Activated naive CD8-positive, alpha-beta T cell (primary cell): ENCODE results near the gene DNM3.

Experiments
- H3K27ac Mint-ChIP-seq: one replicate; pipeline ENCODE4 v1.8.0; 2021; ENCODE audit warnings: mixed read lengths
- H3K27me3 Mint-ChIP-seq: one replicate; pipeline ENCODE4 v1.8.0; 2021; ENCODE audit warnings: mixed read lengths
- H3K36me3 Mint-ChIP-seq: one replicate; pipeline ENCODE4 v1.8.0; 2021; ENCODE audit warnings: mixed read lengths
- H3K4me1 Mint-ChIP-seq: one replicate; pipeline ENCODE4 v1.8.0; 2021; ENCODE audit warnings: low read depth, mixed read lengths
- H3K4me3 Mint-ChIP-seq: one replicate; pipeline ENCODE4 v1.8.0; 2021; ENCODE audit warnings: mild to moderate bottlenecking, mixed read lengths
- H3K9me3 Mint-ChIP-seq: one replicate; pipeline ENCODE4 v1.8.0; 2021; ENCODE audit warnings: low read depth, mixed read lengths

The DNM3 gene

DNA sequence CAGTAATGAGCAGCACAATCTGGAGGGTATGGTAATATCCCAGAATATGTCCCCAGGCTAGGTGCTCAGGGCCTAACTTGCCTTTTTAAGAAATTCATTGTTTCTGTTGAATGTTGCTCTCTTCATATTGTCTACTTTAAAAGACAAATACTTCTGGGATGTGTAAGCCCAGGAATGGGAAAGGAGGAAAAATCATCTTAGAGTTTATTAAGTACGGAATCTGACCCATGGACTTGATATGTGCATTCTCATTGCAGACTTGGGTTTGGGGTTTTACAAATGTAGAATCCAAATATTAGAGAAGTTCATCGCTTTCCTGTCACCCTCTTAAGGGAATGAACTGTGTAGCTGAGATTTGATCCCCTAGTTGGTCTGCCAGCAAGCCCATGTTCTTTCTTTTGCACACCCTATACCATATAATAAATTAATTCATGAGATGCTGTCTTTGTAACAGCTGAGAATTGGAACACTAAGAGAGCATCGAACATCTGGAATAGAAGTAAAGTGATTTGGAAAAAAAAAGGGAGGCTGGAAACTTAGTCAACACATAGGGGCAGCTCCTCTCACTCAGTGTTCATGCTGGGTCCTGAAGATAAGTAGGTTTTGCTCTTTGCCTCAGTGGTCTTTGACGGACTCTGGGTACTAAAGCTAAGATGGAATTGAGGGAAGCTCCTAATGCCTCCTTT lies 343.4 kb downstream of the DNM3 start:
- peaks cover 39% of the 10 kb centered on the region for H3K4me1 Mint-ChIP-seq
- no peaks in the 10 kb centered on the region for H3K27me3 Mint-ChIP-seq
- peaks cover 3% of the 10 kb centered on the region for H3K36me3 Mint-ChIP-seq
- H3K9me3 Mint-ChIP-seq, result no peaks in the 10 kb centered on the region
- H3K27ac Mint-ChIP-seq, result no peak overlapping the region
- H3K4me3 Mint-ChIP-seq, result no peak overlapping the region

DNA sequence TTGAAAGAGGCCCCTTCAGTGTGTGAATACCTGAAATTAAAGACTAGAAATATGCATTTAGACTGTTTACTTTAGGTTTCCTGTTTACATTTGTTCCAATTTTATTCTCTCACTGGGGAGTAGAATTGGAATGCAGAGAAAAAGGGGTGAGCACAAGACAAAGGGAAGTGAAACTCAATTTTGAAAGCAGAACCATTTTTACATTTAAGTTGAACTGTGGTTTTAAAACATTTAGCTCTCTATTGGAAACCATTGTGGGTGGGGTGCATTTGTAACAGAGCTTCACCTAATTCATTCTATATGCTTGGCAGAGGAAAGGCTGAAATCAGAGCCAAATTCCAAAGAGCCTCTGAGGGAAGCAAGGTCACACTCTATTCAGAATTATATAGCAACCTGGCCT lies 343.9 kb downstream of the DNM3 start:
- no peak overlapping the region for H3K4me3 Mint-ChIP-seq
- no peak overlapping the region for H3K27ac Mint-ChIP-seq
- H3K36me3 Mint-ChIP-seq, result peaks cover 3% of the 10 kb centered on the region
- no peaks in the 10 kb centered on the region for H3K27me3 Mint-ChIP-seq
- no peaks in the 10 kb centered on the region for H3K9me3 Mint-ChIP-seq
- peaks cover 35% of the 10 kb centered on the region for H3K4me1 Mint-ChIP-seq

DNA sequence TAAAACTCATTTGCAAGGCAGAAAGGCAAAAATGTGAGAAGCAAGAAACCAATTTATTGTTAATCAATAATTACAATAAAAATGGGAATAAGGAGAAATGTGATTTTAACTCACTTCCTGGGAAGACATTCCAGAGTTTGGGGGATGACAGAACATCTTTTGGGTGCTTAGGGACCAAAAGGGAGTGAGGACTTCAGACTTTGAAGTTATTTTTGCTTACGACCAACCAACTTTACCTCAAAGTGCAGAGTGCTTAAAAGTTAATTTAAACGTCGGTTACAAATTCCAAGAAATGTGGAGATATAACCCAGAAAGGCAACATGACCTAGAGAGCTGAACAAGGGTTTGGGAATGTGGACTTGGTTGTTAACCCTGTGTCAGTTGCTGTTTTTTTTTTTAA lies 344.7 kb downstream of the DNM3 start:
- H3K9me3 Mint-ChIP-seq, result no peaks in the 10 kb centered on the region
- no peak overlapping the region for H3K27ac Mint-ChIP-seq
- no peaks in the 10 kb centered on the region for H3K27me3 Mint-ChIP-seq
- peaks cover 29% of the 10 kb centered on the region for H3K4me1 Mint-ChIP-seq
- peaks cover 3% of the 10 kb centered on the region for H3K36me3 Mint-ChIP-seq
- H3K4me3 Mint-ChIP-seq, result no peak overlapping the region

DNA sequence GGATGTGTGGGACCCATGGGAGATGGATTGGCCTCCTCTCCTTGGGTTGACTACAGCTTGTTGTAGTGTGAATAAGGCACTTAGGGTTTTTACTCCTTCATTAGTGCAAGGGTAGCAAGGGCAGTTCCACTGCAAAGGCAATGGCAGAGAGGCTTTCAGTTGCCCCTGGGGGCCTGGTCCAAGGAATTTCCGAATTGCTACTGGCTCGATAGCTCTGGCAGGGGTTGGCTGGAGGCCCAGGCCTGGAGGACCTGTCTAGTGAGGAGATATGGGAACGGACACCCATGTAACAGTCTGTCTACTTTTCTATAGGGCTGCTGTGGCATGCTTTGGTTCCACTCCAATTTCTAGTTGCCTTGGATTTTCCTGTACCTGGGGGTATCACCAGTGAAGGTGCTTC lies 360.3 kb downstream of the DNM3 start:
- no peak overlapping the region for H3K4me3 Mint-ChIP-seq
- H3K27ac Mint-ChIP-seq, result no peak overlapping the region
- peaks cover 14% of the 10 kb centered on the region for H3K9me3 Mint-ChIP-seq
- no peaks in the 10 kb centered on the region for H3K4me1 Mint-ChIP-seq
- H3K27me3 Mint-ChIP-seq, result no peaks in the 10 kb centered on the region
- peaks cover 33% of the 10 kb centered on the region for H3K36me3 Mint-ChIP-seq

DNA sequence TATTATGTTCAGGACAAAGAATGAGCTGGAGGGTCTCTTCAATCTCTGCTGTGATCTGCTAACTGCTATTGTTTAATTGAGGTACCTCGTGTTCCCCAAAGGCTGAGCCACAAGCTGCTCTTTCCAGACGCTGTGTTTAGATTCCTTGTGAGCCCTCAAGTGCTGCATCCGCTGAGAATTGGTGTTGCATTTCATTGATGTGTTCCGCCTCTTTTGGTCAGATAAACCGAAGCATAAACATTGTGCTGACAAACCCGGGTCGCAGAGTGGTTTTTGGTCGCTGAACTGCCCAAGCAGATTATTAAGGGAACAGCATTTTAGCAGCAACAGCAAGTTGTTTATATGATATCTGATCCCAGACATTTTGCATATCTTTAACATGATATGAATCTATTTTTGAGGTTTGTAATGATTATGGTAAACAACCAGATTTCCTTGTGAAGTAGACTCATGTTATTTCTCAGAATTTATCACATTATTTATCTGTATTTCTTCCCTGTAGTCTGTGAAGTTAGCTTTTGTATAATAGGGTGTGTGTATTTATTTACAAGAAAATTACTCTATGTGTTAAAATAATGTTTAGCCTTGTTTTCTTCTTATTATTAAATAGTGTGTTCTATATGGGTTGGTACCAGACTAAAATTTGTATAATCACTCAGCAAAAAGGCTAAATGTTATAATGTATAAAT lies 362.0 kb downstream of the DNM3 start:
- Mint-ChIP-seq H3K4me3 (no peak overlapping the region), H3K4me1 (no peaks in the 10 kb centered on the region), H3K27ac (no peak overlapping the region), H3K9me3 (peaks cover 14% of the 10 kb centered on the region), H3K27me3 (no peaks in the 10 kb centered on the region), H3K36me3 (peaks cover 24% of the 10 kb centered on the region)

DNA sequence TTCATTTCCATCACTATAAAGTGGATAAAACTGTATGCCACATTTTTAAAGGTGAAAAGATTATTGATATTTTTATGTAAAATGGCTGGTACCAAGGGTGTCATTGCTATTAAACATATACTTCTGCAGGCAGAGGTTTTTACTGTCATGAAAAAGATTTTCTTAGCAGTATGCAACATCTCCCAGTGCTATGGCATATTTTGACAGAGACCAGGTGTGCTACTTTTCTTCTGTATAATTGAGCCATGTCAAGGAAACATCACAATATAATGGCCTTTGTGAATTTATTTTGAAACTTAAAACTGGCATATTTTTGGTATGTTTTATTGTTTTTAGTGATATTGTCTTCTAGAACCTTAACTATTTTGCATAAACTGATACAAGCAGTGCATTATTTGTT lies 362.6 kb downstream of the DNM3 start:
- no peaks in the 10 kb centered on the region for H3K4me1 Mint-ChIP-seq
- peaks cover 9% of the 10 kb centered on the region for H3K9me3 Mint-ChIP-seq
- H3K27me3 Mint-ChIP-seq, result no peaks in the 10 kb centered on the region
- H3K36me3 Mint-ChIP-seq, result peaks cover 23% of the 10 kb centered on the region
- H3K27ac Mint-ChIP-seq, result no peak overlapping the region
- no peak overlapping the region for H3K4me3 Mint-ChIP-seq

DNA sequence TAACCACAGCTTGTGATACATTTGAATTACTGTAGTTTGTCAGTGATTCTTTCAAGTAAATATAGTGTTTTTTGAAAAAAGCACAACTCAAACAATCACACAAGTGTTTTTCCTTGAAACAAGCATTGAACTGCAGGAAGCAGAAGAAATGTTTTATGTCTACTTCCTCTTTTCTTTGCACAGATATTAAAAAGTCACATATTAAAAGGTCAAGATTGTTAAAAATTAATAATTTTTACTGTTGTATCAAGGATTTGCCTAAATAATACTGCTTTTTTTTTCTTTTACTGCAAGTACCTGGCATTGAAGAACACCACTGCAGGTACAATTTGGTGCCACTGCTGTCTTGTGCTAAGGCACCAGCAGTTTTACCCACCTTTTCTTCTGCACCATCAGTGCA lies 365.0 kb downstream of the DNM3 start:
- Mint-ChIP-seq H3K4me3 (no peak overlapping the region), H3K4me1 (no peaks in the 10 kb centered on the region), H3K9me3 (no peaks in the 10 kb centered on the region), H3K36me3 (peaks cover 9% of the 10 kb centered on the region), H3K27me3 (no peaks in the 10 kb centered on the region), H3K27ac (no peak overlapping the region)

DNA sequence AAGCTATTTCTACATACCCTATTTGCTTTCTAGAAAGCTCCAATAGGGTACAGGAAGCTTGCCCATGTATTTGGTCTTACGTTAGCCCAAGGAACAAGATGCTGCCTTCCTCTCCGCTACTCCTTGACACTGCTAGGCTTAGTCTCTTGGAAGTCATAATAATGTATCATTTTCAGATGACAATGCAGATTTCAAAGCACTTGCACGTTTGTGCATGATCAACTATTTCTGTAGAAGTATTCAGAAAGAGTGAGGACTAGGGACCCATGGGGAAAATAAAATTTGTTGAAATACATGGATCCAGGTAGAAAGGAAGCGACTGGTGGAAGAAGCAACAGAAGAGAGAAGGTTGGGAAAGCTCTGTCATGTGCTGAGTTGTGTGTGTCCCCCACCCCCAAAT lies 367.3 kb downstream of the DNM3 start:
- H3K4me1 Mint-ChIP-seq, result no peaks in the 10 kb centered on the region
- no peak overlapping the region for H3K4me3 Mint-ChIP-seq
- no peak overlapping the region for H3K27ac Mint-ChIP-seq
- H3K36me3 Mint-ChIP-seq, result peaks cover 6% of the 10 kb centered on the region
- H3K27me3 Mint-ChIP-seq, result no peaks in the 10 kb centered on the region
- no peaks in the 10 kb centered on the region for H3K9me3 Mint-ChIP-seq

DNA sequence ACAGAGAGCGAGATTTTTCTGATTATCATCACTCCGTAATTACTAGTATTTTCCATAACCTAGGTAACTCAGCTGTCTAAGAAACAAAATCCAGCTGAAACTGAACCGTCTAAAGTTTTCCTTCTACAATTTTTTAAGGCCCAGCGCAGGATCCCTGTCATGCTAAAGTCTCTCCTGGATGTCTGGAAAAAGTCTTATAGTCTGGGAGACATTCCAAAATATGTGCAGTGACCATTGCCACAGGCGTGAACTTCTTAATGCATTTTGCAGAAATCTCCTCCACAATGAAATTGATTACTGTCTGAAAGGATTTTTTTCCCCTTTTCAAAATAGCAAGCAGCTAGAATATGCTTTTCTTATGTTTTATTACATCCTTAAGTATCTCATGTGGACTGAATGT lies 369.9 kb downstream of the DNM3 start:
- Mint-ChIP-seq H3K27ac (no peak overlapping the region), H3K36me3 (peaks cover 6% of the 10 kb centered on the region), H3K4me1 (no peaks in the 10 kb centered on the region), H3K9me3 (no peaks in the 10 kb centered on the region), H3K4me3 (no peak overlapping the region), H3K27me3 (no peaks in the 10 kb centered on the region)

DNA sequence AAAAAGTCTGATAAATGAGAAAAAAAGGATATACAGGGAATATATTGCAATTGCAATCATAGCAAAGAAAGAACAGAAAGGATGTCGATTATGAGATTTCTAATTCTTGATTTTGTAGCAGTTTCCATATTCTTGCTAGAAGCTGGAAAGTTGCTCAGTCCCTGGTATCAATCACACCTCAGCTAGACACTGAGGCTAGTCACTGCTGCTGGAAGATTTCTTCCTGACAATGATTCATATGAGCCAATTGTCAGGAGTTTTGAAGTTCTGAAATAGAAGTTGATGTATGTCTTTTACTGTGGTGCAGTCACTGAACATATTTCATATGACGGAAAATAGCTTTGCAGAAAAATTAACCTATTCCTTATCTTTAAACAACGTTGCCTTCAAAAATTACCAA lies 370.8 kb downstream of the DNM3 start:
- H3K4me1 Mint-ChIP-seq, result no peaks in the 10 kb centered on the region
- H3K27ac Mint-ChIP-seq, result no peak overlapping the region
- H3K9me3 Mint-ChIP-seq, result no peaks in the 10 kb centered on the region

DNA sequence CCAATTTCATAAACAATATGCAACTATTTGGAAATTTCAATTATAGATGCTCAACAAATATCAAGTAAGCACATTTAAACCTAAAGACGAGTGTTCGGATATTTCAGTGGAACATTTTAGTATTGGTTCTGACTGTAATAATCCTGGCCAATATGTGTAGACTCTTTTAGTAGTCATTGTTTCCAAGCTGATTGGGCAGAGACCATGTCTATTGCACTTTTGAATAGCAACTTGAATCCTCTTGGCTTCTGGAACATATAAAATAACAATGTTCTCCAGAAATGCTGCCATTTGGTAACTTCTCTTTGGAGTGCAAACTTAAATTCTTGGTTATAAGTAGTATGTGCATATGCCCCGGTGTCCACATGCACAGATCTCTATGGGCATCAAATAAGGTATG lies 373.7 kb downstream of the DNM3 start:
- Mint-ChIP-seq H3K36me3 (peaks cover 2% of the 10 kb centered on the region), H3K4me1 (no peaks in the 10 kb centered on the region), H3K27ac (no peak overlapping the region), H3K27me3 (no peaks in the 10 kb centered on the region), H3K4me3 (no peak overlapping the region), H3K9me3 (no peaks in the 10 kb centered on the region)

More for the DNA sequence above, 370.8 kb downstream of the DNM3 start:
- H3K36me3 Mint-ChIP-seq, result peaks cover 6% of the 10 kb centered on the region
- H3K27me3 Mint-ChIP-seq, result no peaks in the 10 kb centered on the region
- H3K4me3 Mint-ChIP-seq, result no peak overlapping the region

DNA sequence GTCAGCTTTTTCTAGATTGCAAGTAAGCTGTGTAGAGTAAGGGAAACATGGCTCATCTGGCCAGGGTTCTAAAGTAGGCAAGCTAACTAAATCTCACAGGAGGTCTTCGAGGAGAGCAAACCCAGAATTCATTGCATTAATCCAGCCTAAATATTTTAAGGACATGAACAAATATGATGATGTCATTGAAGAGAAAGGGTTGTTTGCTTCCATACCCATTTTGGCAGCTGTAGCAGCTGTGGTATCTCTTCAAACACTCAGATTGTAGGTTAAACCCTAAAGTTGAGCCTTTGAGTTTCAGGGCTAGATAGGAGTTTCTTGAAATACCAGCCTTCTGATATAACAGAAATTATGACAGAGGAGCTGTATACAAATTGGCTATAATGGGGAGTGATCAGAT lies 378.7 kb downstream of the DNM3 start:
- peaks cover 2% of the 10 kb centered on the region for H3K36me3 Mint-ChIP-seq
- no peak overlapping the region for H3K4me3 Mint-ChIP-seq
- no peaks in the 10 kb centered on the region for H3K4me1 Mint-ChIP-seq
- no peak overlapping the region for H3K27ac Mint-ChIP-seq
- H3K9me3 Mint-ChIP-seq, result no peaks in the 10 kb centered on the region
- H3K27me3 Mint-ChIP-seq, result no peaks in the 10 kb centered on the region

DNA sequence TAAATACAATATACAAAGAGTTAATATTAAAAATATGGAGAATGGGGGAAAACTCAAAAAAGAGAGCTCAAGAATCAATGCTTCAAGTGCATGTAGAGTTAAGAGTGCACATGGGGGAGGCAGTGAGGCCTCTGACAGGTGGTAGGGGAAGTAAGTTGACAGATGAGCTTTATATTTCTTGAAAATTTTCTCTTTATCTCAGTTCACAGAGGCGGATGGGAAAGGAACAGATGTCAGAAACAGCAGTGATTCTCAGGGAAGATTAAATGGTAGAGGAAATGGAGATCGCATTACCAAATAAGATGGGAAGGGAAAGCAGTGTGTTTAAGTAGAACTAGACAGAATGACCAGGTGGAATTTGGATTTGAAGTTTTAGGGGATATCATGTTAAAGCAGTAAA lies 379.1 kb downstream of the DNM3 start:
- no peaks in the 10 kb centered on the region for H3K4me1 Mint-ChIP-seq
- H3K27ac Mint-ChIP-seq, result no peak overlapping the region
- no peaks in the 10 kb centered on the region for H3K27me3 Mint-ChIP-seq
- no peak overlapping the region for H3K4me3 Mint-ChIP-seq
- no peaks in the 10 kb centered on the region for H3K9me3 Mint-ChIP-seq
- peaks cover 3% of the 10 kb centered on the region for H3K36me3 Mint-ChIP-seq

DNA sequence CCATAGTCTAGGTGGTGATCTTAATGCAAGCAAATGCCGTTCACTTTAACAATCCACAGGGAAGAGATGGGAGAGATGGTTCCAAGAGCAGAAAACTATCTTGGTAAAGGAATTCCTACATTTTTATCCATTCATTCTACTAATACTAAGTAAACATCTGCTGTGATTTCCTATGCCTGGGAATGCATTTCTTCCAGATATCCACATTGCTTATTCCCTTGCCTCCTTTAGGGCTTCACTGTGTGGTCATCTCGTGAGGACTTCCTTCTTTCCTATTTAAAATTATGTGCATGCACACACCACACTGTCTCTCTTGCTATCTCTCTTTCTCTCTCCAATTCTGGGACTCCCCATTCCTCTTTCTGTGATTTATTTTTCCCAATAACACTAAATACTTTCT lies 380.1 kb downstream of the DNM3 start:
- Mint-ChIP-seq H3K4me1 (no peaks in the 10 kb centered on the region), H3K9me3 (no peaks in the 10 kb centered on the region), H3K27me3 (no peaks in the 10 kb centered on the region), H3K4me3 (no peak overlapping the region), H3K27ac (no peak overlapping the region), H3K36me3 (peaks cover 4% of the 10 kb centered on the region)

DNA sequence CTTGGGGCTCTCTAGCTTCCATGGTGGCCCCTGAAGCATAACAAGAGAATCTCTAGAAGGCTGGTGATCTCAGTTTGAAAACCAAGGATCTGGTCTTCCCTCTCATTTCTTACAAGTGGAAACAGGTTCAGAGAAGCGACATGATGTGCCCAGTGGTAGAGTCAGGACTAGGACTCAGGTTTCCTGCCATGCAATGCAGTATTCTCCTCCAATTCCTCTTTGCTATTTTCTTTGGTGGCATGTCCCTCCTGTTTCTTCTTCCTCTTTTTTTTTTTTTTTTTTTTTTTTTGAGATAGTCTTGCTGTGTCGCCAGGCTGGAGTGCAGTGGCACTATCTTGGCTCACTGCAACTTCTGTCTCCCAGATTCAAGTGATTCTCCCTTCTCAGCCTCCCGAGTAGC lies 383.6 kb downstream of the DNM3 start:
- Mint-ChIP-seq H3K27ac (no peak overlapping the region), H3K4me3 (no peak overlapping the region), H3K27me3 (no peaks in the 10 kb centered on the region), H3K9me3 (no peaks in the 10 kb centered on the region), H3K4me1 (no peaks in the 10 kb centered on the region), H3K36me3 (peaks cover 2% of the 10 kb centered on the region)

DNA sequence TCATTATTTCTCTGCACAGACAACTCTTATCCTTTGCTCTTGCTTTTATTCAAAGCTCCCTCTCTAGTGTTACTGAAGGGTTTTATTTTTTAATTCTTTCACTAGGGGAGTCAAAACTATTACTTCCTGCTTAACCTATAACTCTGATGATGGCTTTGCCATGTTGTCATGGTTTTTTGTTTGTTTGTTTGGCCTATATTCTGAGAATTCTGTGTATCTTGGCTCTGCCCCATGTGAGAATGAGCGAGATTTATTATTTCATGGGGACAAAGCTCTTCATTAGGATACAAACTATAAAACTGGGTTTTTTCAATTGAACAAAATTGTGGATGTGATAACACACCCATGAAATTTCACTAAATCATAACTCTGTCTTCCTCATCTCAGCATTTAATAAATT lies 388.6 kb downstream of the DNM3 start:
- H3K4me3 Mint-ChIP-seq, result no peak overlapping the region
- H3K36me3 Mint-ChIP-seq, result peaks cover 6% of the 10 kb centered on the region
- no peak overlapping the region for H3K27ac Mint-ChIP-seq
- no peaks in the 10 kb centered on the region for H3K27me3 Mint-ChIP-seq
- peaks cover 5% of the 10 kb centered on the region for H3K9me3 Mint-ChIP-seq
- peaks cover 4% of the 10 kb centered on the region for H3K4me1 Mint-ChIP-seq
